ENCODE data around the gene TMTC1.

Gene TMTC1

GRCh38 chr12:29738365-29738764, 45.4 kb downstream of the TMTC1 start:
- DNase-seq, result no peak

GRCh38 chr12:29737644-29738043, 46.1 kb downstream of the TMTC1 start:
- no peak for DNase-seq

GRCh38 chr12:29735604-29736003, 48.1 kb downstream of the TMTC1 start:
- no peak for DNase-seq

GRCh38 chr12:29734734-29735133, 49.0 kb downstream of the TMTC1 start:
- DNase-seq, result no peak

- no peak for DNase-seq
Observed at GRCh38 chr12:29734305-29734704, 49.4 kb downstream of the TMTC1 start.

- DNase-seq, result no peak
Observed at GRCh38 chr12:29733501-29733900, 50.2 kb downstream of the TMTC1 start.

GRCh38 chr12:29733060-29733459, 50.7 kb downstream of the TMTC1 start:
- no peak for DNase-seq

- DNase-seq, result no peak
Observed at GRCh38 chr12:29732593-29732992, 51.1 kb downstream of the TMTC1 start.

GRCh38 chr12:29732191-29732590, 51.6 kb downstream of the TMTC1 start:
- no peak for DNase-seq

- DNase-seq, result no peak
Observed at GRCh38 chr12:29731591-29731990, 52.2 kb downstream of the TMTC1 start.

- DNase-seq, result no peak
Observed at GRCh38 chr12:29730481-29730880, 53.3 kb downstream of the TMTC1 start.

- no peak for DNase-seq
Observed at GRCh38 chr12:29728030-29728429, 55.7 kb downstream of the TMTC1 start.

- DNase-seq, result no peak
Observed at GRCh38 chr12:29726741-29727348, 56.9 kb downstream of the TMTC1 start.

- no peak for DNase-seq
Observed at GRCh38 chr12:29726321-29726692, 57.4 kb downstream of the TMTC1 start.

- DNase-seq, result no peak
Observed at GRCh38 chr12:29725587-29726320, 58.0 kb downstream of the TMTC1 start.

- DNase-seq, result no peak
Observed at GRCh38 chr12:29722164-29722563, 61.6 kb downstream of the TMTC1 start.

- no peak for DNase-seq
Observed at GRCh38 chr12:29719381-29719780, 64.4 kb downstream of the TMTC1 start.

- DNase-seq, result no peak
Observed at GRCh38 chr12:29717540-29718100, 66.1 kb downstream of the TMTC1 start.

- no peak for DNase-seq
Observed at GRCh38 chr12:29714966-29715365, 68.8 kb downstream of the TMTC1 start.

- DNase-seq, result no peak
Observed at GRCh38 chr12:29713729-29714128, 70.0 kb downstream of the TMTC1 start.

GRCh38 chr12:29711381-29711780, 72.4 kb downstream of the TMTC1 start:
- no peak for DNase-seq

- no peak for DNase-seq
Observed at GRCh38 chr12:29710104-29710503, 73.6 kb downstream of the TMTC1 start.

- DNase-seq, result no peak
Observed at GRCh38 chr12:29709496-29710040, 74.2 kb downstream of the TMTC1 start.

GRCh38 chr12:29709054-29709453, 74.7 kb downstream of the TMTC1 start:
- no peak for DNase-seq

Data from stimulated activated naive CD4-positive, alpha-beta T cell treated with Interleukin-2 at 50 U/mL for 16 hours (primary cell).